Measurements from ENCODE around the gene EGFR. TPM values are rescaled to one million over a fixed set of nuclear protein-coding genes. Genes with fewer than 3 reads are reported as not detected.

Gene EGFR
- total RNA-seq, 4 donors from 2014 or later, result 45.5 to 61.1 (median 56.9) TPM

- H3K27me3 ChIP-seq, result no peaks in the 10 kb centered on the region
- H3K4me3 ChIP-seq, result no peak overlapping the region
- H3K4me1 ChIP-seq, result no peaks in the 10 kb centered on the region
- no peaks in the 10 kb centered on the region for H3K9me3 ChIP-seq
- no peak overlapping the region for H3K27ac ChIP-seq
- TF ChIP-seq, protein P1, sequence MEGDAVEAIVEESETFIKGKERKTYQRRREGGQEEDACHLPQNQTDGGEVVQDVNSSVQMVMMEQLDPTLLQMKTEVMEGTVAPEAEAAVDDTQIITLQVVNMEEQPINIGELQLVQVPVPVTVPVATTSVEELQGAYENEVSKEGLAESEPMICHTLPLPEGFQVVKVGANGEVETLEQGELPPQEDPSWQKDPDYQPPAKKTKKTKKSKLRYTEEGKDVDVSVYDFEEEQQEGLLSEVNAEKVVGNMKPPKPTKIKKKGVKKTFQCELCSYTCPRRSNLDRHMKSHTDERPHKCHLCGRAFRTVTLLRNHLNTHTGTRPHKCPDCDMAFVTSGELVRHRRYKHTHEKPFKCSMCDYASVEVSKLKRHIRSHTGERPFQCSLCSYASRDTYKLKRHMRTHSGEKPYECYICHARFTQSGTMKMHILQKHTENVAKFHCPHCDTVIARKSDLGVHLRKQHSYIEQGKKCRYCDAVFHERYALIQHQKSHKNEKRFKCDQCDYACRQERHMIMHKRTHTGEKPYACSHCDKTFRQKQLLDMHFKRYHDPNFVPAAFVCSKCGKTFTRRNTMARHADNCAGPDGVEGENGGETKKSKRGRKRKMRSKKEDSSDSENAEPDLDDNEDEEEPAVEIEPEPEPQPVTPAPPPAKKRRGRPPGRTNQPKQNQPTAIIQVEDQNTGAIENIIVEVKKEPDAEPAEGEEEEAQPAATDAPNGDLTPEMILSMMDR (IDR thresholded peaks at IDR 0.05), result no peak
- TF ChIP-seq POLR2A (IDR thresholded peaks at IDR 0.05), result no peak
- DNase-seq, result no peak
- H3K36me3 ChIP-seq, result no peaks in the 10 kb centered on the region
These were observed 227.4 kb downstream of the EGFR start for GRCh38 chr7:55246171-55246570.

DNA sequence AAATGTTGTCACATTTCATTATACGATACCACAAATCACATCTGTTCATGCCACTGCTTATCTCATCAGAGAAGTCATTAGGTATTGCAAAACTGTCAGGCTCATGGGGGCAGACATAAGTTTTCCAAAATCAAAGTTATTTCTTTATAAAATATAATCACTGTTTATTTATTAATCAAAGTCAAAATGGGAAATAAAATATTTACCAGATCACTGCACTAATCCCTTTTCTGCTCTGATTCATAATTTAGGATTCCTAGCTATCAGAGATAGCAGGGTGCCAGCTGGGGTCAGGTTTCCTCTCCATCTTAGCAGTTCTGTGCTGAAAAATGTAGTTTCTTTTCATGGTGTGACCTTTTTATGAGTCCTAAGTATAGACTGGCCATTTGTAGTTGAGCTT lies 228.6 kb downstream of the EGFR start:
- DNase-seq, result no peak
- Histone ChIP-seq H3K36me3 (no peaks in the 10 kb centered on the region), H3K4me1 (no peaks in the 10 kb centered on the region)

GRCh38 chr7:55248526-55248925 lies 229.7 kb downstream of the EGFR start:
- no peak overlapping the region for H3K27ac ChIP-seq
- H3K27me3 ChIP-seq, result no peaks in the 10 kb centered on the region
- no peaks in the 10 kb centered on the region for H3K9me3 ChIP-seq
- no peaks in the 10 kb centered on the region for H3K4me1 ChIP-seq
- no peaks in the 10 kb centered on the region for H3K36me3 ChIP-seq
- TF ChIP-seq POLR2A (IDR thresholded peaks at IDR 0.05), result no peak
- TF ChIP-seq, protein P1 (IDR thresholded peaks at IDR 0.05), result no peak
- DNase-seq, result no peak
- H3K4me3 ChIP-seq, result no peak overlapping the region

More for the DNA sequence above, 228.6 kb downstream of the EGFR start:
- no peak for TF ChIP-seq POLR2A (IDR thresholded peaks at IDR 0.05)
- TF ChIP-seq, protein P1 (IDR thresholded peaks at IDR 0.05), result no peak
- no peaks in the 10 kb centered on the region for H3K27me3 ChIP-seq
- no peaks in the 10 kb centered on the region for H3K9me3 ChIP-seq
- no peak overlapping the region for H3K4me3 ChIP-seq
- H3K27ac ChIP-seq, result no peak overlapping the region

DNA sequence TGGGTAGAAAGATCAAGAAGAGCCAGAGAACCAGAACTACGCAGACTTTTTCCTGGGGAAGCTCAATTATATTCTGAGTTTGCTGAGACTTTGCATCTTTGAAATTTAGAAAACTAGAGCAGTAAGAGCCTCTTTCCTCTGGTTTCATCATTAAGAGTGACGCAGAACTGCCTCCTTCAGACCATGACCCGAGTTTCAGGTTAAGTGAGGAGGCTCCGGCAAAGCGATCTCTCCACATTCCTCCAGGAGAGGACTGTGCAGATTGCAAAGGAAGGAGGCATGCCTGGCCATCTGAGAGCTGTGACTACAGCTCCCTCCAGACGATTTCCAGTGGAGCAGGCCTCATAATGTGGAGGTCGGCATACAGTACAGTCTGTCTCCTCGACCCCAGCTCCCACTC lies 230.5 kb downstream of the EGFR start:
- H3K36me3 ChIP-seq, result no peaks in the 10 kb centered on the region
- no peak overlapping the region for H3K4me3 ChIP-seq
- no peak overlapping the region for H3K27ac ChIP-seq
- DNase-seq, result no peak
- no peaks in the 10 kb centered on the region for H3K27me3 ChIP-seq
- H3K9me3 ChIP-seq, result no peaks in the 10 kb centered on the region
- TF ChIP-seq, protein P1 (IDR thresholded peaks at IDR 0.05), result no peak
- H3K4me1 ChIP-seq, result peaks cover 0 to 2% (median 0%) of the 10 kb centered on the region in 4 donors

- no peaks in the 10 kb centered on the region for H3K27me3 ChIP-seq
- no peaks in the 10 kb centered on the region for H3K9me3 ChIP-seq
- TF ChIP-seq, protein P1 (IDR thresholded peaks at IDR 0.05), result peak in 4 of 6 experiments; percentile 41 to 65 (median 56)
- no peak for TF ChIP-seq POLR2A (IDR thresholded peaks at IDR 0.05)
- peaks cover 0 to 7% (median 3%) of the 10 kb centered on the region in 4 donors for H3K4me1 ChIP-seq
- no peaks in the 10 kb centered on the region for H3K36me3 ChIP-seq
- H3K27ac ChIP-seq, result no peak overlapping the region
- no peak overlapping the region for H3K4me3 ChIP-seq
- peak in 2 of 3 donors; percentile 64 to 67 for DNase-seq
These were observed 231.5 kb downstream of the EGFR start for GRCh38 chr7:55250313-55250712.

DNA sequence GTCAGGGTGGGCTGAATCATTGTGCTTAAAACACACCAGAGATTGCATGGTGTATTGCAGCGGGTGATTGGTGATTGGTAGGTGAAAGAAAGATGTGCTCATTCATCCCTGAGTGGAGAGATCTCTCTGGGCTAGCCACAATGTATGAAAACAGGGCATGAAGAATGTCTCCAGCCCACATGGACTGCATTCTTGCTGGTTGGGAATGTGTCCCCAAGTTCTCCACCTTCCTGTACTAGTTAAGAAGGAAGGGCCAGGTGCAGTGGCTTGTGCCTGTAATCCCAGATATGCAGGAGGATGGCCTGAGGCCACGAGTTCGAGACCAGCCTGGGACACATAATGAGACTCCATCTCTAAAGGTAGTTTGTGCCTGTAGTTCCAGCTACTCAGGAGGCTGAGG lies 232.5 kb downstream of the EGFR start:
- TF ChIP-seq, protein P1 (IDR thresholded peaks at IDR 0.05), result no peak
- TF ChIP-seq POLR2A (IDR thresholded peaks at IDR 0.05), result no peak
- no peak for DNase-seq
- no peak overlapping the region for H3K27ac ChIP-seq
- H3K36me3 ChIP-seq, result no peaks in the 10 kb centered on the region
- H3K27me3 ChIP-seq, result no peaks in the 10 kb centered on the region
- no peaks in the 10 kb centered on the region for H3K9me3 ChIP-seq
- no peak overlapping the region for H3K4me3 ChIP-seq
- H3K4me1 ChIP-seq, result peaks cover 0 to 10% (median 3%) of the 10 kb centered on the region in 4 donors
